GM12864 (cell line): Measurements from ENCODE around the gene EGLN2.
"Not testable (repeated sequence)": the region's sequence is repeated elsewhere in the genome, so short reads cannot be mapped to it uniquely, and the experiment has no call there.

ENCODE experiments used
- DNase-seq: peaks from one replicate; pipeline ENCODE4 v3.0.0-alpha.2; 2011; ENCODE audit warnings: low read depth
- H3K4me3 ChIP-seq: 2 replicates; pipeline ENCODE4 v1.5.1; 2011; ENCODE audit warnings: mild to moderate bottlenecking, low read depth, low read length, control low read depth
- CTCF ChIP-seq: IDR thresholded peaks from 2 replicates; pipeline ENCODE4 v1.5.1; 2011; ENCODE audit warnings: low read depth, mild to moderate bottlenecking, moderate library complexity, low read length, control low read depth, inconsistent platforms; ENCODE audit errors: missing control alignments

EGLN2 gene

GRCh38 chr19:40755791-40756190, 43.2 kb upstream of the EGLN2 start:
- DNase-seq: no peak
- peak overlapping the region; percentile 55 for H3K4me3 ChIP-seq
- TF ChIP-seq CTCF: no peak

- no peak for DNase-seq
- H3K4me3 ChIP-seq: no peak overlapping the region; the same call in none of the 2 replicates
- no peak for TF ChIP-seq CTCF
Measured at GRCh38 chr19:40756502-40757110, 42.4 kb upstream of the EGLN2 start.

GRCh38 chr19:40758491-40758890, 40.5 kb upstream of the EGLN2 start:
- H3K4me3 ChIP-seq: no peak overlapping the region
- DNase-seq: no peak
- no peak for TF ChIP-seq CTCF

- no peak overlapping the region for H3K4me3 ChIP-seq
- DNase-seq: no peak
- no peak for TF ChIP-seq CTCF
Measured at GRCh38 chr19:40759352-40759751, 39.6 kb upstream of the EGLN2 start.

- no peak for DNase-seq
- TF ChIP-seq CTCF: no peak
- H3K4me3 ChIP-seq: no peak overlapping the region
Measured at GRCh38 chr19:40762754-40763470, 36.1 kb upstream of the EGLN2 start.

- DNase-seq: no peak
- no peak overlapping the region for H3K4me3 ChIP-seq
- no peak for TF ChIP-seq CTCF
Measured at GRCh38 chr19:40763526-40763925, 35.5 kb upstream of the EGLN2 start.

GRCh38 chr19:40763963-40764362, 35.0 kb upstream of the EGLN2 start:
- TF ChIP-seq CTCF: no peak
- DNase-seq: no peak
- H3K4me3 ChIP-seq: no peak overlapping the region

- not testable (repeated sequence) for DNase-seq, H3K4me3 ChIP-seq
Measured at GRCh38 chr19:40766385-40766784, 32.6 kb upstream of the EGLN2 start.
